ENCODE measurements around the gene UNK.

- TF ChIP-seq POLR2AphosphoS5 (IDR thresholded peaks at IDR 0.05; ENCODE audit: low read depth, low read length) (no peak; the same call in 1 of the 2 replicates), TAF1 (IDR thresholded peaks at IDR 0.05; ENCODE audit: borderline replicate concordance, insufficient read depth, low read length) (no peak), REST (IDR thresholded peaks at IDR 0.05; ENCODE audit: insufficient read depth in 1 of 2, low read depth in 2 of 2, low read length in 2 of 2) (no peak)
These were observed 71.6 kb downstream of the UNK start for GRCh38 chr17:75856062-75856756.
